KMS-11 (cell line): Measurements from ENCODE around the gene MEGF6.

Experiments used
- H2AFZ ChIP-seq: fragments of 200-600 bp; sonication (generic); 2 replicates; pipeline ENCODE4 v1.6.1; 2016; ENCODE audit warnings: antibody characterized with exemption, mixed run types, low read depth
- H3K27ac ChIP-seq: fragments of 200-600 bp; sonication (generic); 2 replicates; pipeline ENCODE4 v1.6.1; 2016; ENCODE audit warnings: mild to moderate bottlenecking, mixed run types
- H3K27me3 ChIP-seq: fragments of 200-600 bp; sonication (generic); 2 replicates; pipeline ENCODE4 v1.6.1; 2017; ENCODE audit warnings: mild to moderate bottlenecking, low read depth, mixed run types, moderate library complexity; ENCODE audit not compliant: insufficient read depth
- H3K36me3 ChIP-seq: fragments of 200-600 bp; sonication (generic); 2 replicates; pipeline ENCODE4 v1.6.1; 2017; ENCODE audit warnings: mild to moderate bottlenecking, mixed run types; ENCODE audit not compliant: insufficient read depth
- H3K4me1 ChIP-seq: fragments of 200-600 bp; sonication (generic); 2 replicates; pipeline ENCODE4 v1.6.1; 2016; ENCODE audit warnings: mild to moderate bottlenecking, low read depth, mixed run types; ENCODE audit not compliant: poor library complexity, severe bottlenecking
- H3K4me2 ChIP-seq: fragments of 200-600 bp; sonication (generic); 2 replicates; pipeline ENCODE4 v1.7.0; 2016; ENCODE audit warnings: mild to moderate bottlenecking, mixed run types
- H3K4me3 ChIP-seq: fragments of 200-600 bp; sonication (generic); IDR thresholded peaks from 2 replicates; pipeline ENCODE4 v1.6.1; 2017; ENCODE audit warnings: low read depth, low read length, mixed read lengths; ENCODE audit not compliant: insufficient read depth
- H3K79me2 ChIP-seq: fragments of 200-600 bp; sonication (generic); 2 replicates; pipeline ENCODE4 v1.6.1; 2016; ENCODE audit warnings: low read depth, mixed run types; ENCODE audit not compliant: insufficient read depth
- H3K9ac ChIP-seq: fragments of 200-600 bp; sonication (generic); 2 replicates; pipeline ENCODE4 v1.6.1; 2016; ENCODE audit warnings: mild to moderate bottlenecking, mixed run types
- H4K20me1 ChIP-seq: fragments of 200-600 bp; sonication (generic); 2 replicates; pipeline ENCODE4 v1.6.1; 2016; ENCODE audit warnings: mild to moderate bottlenecking, mixed run types; ENCODE audit not compliant: insufficient read depth
- TF ChIP-seq, protein P1 (sequence below): fragments of 200-600 bp; sonication (generic); conservative IDR thresholded peaks from 2 replicates; pipeline ENCODE4 v1.6.1; 2017; ENCODE audit warnings: low read depth, mild to moderate bottlenecking, antibody characterized with exemption, low read length, moderate library complexity, mixed read lengths

Gene MEGF6

DNA sequence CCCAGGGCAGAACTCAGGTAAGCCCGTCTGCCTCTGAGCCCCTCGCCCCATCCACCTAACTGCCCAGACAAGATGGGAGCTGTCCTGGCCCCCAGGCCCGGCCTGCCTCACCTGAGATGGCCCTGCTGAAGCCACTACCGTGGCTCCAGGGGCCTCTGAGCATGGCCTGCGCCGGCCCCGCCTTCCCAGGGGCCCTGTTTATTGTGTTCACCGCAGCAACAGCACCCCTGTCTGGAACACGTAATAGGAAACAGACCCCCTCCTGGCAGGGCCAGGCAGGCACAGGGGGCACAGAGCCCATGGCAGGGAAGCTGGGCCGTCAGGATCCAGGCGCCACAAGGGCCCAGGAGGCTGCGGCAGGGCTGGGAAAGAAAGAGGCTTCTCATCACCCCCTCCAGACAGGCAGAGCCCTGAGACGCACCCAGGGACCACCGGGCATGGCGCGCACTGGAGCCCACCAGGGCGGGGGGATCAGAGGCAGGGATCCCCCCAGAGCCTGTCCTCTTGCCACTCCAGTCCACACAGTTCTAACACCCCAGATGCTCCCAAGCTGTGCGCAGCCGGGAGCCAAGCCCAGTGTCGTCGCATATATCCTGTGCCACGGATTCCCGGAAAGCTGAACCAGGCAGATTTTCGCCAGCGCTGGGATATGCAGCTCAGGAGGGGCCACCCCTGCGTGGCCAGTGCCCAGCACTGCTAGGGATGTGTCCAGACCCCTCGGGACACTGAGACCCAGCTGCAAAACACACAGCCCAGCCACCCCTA is 94.2 kb downstream of the MEGF6 start:
- no peak overlapping the region for H3K4me3 ChIP-seq
- no peak overlapping the region for H3K9ac ChIP-seq
- no peak overlapping the region for H3K4me2 ChIP-seq
- no peak overlapping the region for H2AFZ ChIP-seq
- H4K20me1 ChIP-seq, result no peaks in the 10 kb centered on the region
- H3K36me3 ChIP-seq, result no peaks in the 10 kb centered on the region
- H3K79me2 ChIP-seq, result no peaks in the 10 kb centered on the region
- peaks cover 67% of the 10 kb centered on the region for H3K27me3 ChIP-seq
- TF ChIP-seq, protein P1, sequence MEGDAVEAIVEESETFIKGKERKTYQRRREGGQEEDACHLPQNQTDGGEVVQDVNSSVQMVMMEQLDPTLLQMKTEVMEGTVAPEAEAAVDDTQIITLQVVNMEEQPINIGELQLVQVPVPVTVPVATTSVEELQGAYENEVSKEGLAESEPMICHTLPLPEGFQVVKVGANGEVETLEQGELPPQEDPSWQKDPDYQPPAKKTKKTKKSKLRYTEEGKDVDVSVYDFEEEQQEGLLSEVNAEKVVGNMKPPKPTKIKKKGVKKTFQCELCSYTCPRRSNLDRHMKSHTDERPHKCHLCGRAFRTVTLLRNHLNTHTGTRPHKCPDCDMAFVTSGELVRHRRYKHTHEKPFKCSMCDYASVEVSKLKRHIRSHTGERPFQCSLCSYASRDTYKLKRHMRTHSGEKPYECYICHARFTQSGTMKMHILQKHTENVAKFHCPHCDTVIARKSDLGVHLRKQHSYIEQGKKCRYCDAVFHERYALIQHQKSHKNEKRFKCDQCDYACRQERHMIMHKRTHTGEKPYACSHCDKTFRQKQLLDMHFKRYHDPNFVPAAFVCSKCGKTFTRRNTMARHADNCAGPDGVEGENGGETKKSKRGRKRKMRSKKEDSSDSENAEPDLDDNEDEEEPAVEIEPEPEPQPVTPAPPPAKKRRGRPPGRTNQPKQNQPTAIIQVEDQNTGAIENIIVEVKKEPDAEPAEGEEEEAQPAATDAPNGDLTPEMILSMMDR, result no peak
- no peak overlapping the region for H3K27ac ChIP-seq
- H3K4me1 ChIP-seq, result no peaks in the 10 kb centered on the region

DNA sequence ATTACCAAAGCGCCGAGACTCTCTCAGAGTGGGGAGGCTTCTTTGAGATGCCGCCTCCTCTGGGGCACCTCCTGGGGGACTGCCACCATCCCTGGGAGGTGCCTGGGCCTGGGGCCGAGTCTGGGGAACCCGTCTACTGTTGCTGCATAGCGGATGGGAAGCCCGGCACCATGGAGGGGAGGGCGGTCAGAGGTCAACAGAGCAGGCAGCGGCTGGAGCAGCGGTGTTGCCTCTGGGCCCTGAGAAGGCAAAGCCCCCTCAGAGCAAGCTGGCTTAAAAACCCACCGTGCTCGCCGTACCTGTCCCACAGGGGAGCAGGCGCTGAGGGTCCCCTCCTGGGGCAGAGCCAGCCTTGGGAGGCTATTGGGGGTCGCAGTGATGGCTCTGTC is 94.8 kb downstream of the MEGF6 start:
- Histone ChIP-seq H3K4me3 (no peak overlapping the region), H2AFZ (no peak overlapping the region), H4K20me1 (no peaks in the 10 kb centered on the region), H3K9ac (no peak overlapping the region), H3K27ac (no peak overlapping the region), H3K4me1 (no peaks in the 10 kb centered on the region), H3K4me2 (no peak overlapping the region), H3K79me2 (no peaks in the 10 kb centered on the region), H3K36me3 (no peaks in the 10 kb centered on the region), H3K27me3 (peaks cover 67% of the 10 kb centered on the region)
- TF ChIP-seq, protein P1, result no peak

DNA sequence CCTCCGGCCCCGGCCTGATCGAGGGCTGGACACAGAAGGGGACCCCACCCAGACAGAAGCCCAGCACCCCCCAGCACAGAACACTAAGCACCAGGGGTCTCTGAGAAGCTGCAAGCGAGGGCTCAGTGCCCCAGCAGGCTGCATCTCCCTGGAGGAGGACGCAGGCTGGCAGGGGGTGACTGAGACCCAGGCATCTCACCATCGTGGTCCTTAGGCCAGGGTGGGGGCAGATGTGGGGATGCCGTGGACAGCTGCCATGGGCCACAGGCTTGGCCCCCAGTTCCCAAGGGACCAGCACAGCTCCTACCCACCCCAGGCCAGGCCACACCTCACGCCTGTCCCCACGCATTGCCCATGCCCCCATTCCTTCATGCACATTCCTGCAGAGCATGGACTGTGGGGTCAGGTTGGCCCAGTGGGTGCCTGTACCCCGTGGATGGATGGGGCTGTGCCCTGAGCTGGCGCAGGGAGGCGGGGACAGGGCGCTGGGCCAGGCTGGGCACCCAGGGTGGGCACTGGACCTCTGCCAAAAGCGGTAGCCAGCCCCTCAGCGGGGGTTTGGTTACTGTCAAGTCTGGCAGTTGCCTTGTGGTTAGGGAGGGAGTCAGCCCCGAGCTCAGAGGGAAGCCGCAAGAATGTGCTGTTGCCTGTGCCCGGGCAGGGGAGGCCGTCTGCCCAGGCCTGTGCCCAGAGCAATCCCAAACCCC is 95.4 kb downstream of the MEGF6 start:
- peaks cover 67% of the 10 kb centered on the region for H3K27me3 ChIP-seq
- H3K4me2 ChIP-seq, result no peak overlapping the region
- no peaks in the 10 kb centered on the region for H3K4me1 ChIP-seq
- H3K9ac ChIP-seq, result no peak overlapping the region
- H4K20me1 ChIP-seq, result no peaks in the 10 kb centered on the region
- no peaks in the 10 kb centered on the region for H3K36me3 ChIP-seq
- H3K79me2 ChIP-seq, result no peaks in the 10 kb centered on the region
- no peak overlapping the region for H2AFZ ChIP-seq
- no peak overlapping the region for H3K4me3 ChIP-seq
- no peak overlapping the region for H3K27ac ChIP-seq
- TF ChIP-seq, protein P1, result no peak

DNA sequence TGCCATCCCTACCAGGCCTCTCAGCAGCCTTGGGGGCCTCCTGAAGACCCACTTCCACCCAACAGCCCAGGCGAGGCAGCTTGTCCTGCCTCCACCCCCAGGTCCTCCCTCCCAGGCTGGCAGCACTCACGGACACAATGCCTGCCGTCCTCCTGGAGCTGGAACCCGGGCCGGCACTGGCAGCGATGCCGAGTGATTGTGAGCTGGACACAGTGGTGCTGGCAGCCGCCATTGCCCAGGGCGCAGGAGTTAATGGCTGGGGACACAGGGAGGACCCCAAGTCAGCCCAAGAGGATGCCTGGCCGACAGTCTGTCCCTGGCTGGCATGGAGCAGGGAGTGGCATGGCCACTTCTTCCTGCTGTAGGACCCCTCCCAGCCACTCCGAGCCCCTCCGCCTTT is 96.0 kb downstream of the MEGF6 start:
- Histone ChIP-seq H4K20me1 (no peaks in the 10 kb centered on the region), H3K79me2 (no peaks in the 10 kb centered on the region), H2AFZ (no peak overlapping the region), H3K27me3 (peaks cover 67% of the 10 kb centered on the region), H3K4me3 (no peak overlapping the region), H3K4me1 (no peaks in the 10 kb centered on the region), H3K36me3 (no peaks in the 10 kb centered on the region), H3K4me2 (no peak overlapping the region), H3K9ac (no peak overlapping the region), H3K27ac (no peak overlapping the region)
- TF ChIP-seq, protein P1, result no peak
